HuH-7 (cell line): ENCODE results near the gene SCNN1A.

Experiments used
- DNase-seq: peaks from one replicate; pipeline ENCODE4 v3.0.0; 2011; ENCODE audit warnings: low spot score

Gene SCNN1A

DNA sequence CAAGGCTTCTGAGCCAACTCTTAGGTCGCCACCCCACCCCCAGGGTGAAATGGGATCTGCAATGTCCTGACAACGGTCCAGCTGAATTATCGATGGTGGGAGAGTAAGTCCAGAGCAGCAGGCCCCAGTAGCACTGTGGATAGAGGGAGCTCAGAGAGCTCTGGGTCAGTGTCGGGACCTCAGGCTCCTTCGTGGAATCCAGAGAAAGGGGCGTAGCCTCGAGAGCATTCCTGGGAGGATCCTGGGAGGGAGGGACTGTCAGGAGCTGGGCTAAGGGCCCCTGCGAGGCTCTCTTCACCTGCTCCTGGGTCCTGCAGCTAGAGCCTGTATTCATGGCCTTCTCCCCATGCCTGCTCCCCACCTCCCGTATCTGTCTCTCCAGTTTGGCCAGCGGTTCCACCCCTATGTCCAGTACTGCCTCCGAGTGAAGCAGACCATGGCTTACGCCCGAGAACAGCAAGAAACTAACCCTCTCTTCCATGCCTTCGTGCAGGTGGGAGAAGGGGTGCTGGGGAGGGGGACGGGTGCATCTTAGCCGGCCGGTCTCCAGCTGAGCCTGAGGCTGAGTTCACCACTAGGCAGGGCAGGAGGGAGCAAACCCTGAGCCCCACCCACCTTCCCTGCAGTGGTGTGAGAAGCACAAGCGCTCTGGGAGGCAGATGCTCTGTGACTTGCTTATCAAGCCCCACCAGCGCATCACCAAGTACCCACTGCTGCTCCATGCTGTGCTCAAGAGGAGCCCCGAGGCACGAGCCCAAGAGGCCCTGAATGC lies 58.3 kb downstream of the SCNN1A start:
- DNase-seq: no peak

DNA sequence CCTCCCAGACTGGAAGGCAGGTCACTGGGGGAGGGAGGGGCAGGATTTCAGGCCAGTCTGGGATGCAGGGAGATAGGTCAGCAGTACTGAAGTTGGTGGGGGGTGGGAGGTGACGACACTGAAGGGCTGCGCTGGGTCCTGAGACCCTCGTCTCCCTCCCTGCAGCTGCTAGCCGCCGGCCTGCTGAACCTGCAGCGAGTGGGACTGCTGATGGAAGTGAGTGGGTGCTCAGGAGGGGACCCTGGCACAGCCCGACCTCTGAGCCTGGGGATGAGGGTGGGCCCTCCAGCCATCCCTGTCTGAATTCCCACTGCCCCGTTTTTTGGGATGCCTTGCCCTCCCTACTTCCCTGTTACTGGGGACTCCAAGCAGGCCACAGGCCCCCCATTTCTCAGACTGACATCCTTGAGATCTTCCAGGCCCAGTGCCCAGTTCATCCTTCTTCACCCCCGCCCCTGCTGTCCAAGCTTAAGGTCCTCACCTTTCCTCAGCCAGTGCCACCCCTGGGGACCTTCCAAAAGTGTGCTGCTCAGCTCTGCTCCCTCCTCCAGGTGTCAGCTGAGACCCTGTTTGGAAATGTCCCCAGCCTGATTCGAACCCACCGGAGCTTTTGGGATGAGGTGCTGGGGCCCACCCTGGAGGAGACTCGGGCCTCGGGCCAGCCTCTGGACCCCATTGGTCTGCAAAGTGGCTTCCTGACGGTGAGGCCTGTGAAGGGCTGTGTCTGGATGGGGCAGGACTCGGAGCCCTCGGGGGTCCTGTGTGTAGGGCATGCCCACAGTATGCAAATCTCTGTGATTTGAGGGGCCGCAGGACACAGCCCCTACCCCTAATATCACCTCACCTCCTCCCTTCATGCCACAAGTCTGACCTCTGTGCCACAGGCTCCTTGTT lies 59.4 kb downstream of the SCNN1A start:
- no peak for DNase-seq

DNA sequence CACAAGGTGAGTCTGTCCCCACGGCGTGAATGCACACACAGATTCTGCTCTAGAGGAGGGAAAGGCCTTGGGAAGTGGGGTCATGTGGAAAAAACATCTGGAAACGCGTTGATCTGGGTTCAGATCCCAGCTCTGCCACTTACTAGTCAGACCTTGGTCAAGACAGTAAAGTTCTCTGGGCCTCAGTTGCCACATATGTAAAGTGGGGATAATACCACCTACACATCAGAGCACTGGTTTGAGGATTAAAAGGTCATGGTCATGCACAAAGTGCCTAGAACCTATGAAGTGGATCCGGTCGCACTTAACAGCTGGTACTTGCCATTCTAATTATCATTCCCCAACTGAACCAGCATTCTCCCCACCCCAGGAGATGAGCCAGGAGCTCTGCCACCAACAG lies 60.2 kb downstream of the SCNN1A start:
- no peak for DNase-seq

DNA sequence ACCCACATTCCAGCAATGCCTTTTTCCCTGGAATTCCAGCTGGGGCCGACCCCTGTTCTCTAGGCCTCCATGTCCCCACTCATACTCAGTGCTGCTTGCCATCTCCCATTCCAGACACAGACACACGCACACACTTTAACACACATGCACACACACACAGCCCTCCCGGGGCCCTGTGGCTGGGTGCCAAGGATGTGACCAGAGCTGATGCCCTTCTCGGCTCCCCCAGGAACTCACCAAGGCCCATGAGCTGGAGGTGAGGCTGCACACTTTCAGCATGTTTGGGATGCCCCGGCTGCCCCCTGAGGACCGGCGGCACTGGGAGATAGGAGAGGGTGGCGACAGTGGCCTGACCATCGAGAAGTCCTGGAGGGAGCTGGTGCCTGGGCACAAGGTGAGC lies 60.6 kb downstream of the SCNN1A start:
- no peak for DNase-seq

DNA sequence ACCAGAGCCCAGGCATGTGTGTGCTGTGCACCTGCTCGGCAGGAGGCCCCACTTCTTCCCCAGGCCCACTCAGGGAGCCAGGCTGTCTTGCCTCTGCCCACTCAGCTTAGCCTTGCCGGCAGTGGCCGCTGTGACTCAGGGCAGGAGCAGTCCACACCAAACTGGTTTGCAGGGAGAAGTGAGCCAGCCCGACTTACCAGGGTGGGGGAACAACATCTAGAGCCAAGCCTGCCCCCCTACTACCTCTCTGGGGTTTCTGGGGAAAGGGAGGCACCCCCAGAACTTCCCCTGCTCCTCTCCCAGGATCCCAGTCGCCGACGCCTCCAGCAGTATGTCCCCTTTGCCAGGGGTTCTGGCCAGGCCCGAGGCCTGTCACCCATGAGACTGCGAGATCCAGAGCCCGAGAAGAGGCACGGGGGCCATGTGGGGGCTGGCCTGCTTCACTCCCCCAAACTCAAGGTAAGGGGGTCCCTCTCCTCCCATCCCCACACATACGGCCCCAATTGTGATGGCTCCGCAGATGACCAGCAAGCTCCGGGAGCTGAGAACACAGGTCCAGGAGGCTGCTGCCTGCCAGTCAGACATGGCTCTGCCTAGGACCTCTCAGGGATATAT lies 61.9 kb downstream of the SCNN1A start:
- no peak for DNase-seq

DNA sequence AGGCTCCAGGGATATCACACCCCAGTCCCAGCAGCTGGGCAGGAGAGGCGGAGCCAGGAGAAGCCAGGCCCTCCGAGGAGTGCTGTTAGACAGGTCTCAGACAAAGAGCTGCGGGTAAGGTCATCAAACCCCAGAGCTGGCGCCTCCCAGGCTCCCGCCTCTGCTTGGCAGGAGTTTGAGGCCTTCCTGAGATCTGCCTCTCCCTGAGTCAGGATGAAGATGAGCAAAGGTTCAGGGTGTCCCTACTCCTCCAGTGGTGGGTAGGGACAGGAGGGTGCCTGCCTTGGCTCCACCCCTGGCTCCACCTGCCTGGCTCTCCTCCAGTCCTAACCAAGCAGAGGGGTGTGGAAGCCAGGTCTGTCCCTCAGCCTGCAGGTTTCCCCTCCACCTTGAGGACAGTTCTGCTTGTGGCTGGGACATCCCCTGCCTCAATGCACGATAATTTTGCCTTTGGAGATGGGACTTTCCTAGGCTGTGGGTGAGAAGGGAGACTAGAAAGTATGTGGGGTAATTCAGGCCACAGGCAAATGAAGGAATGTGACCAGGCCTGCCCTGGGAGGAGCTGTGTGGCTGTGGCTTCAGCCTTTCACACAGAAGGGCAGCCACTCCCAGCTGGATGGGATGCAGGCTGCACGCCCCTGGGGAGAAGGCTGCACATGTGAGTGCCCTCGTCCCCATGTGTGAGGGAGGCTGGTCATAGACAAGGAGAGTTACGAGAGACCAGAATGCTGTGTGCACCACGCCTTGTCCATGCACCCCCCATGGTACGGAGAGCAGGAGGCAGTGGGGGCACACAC lies 62.6 kb downstream of the SCNN1A start:
- no peak for DNase-seq

DNA sequence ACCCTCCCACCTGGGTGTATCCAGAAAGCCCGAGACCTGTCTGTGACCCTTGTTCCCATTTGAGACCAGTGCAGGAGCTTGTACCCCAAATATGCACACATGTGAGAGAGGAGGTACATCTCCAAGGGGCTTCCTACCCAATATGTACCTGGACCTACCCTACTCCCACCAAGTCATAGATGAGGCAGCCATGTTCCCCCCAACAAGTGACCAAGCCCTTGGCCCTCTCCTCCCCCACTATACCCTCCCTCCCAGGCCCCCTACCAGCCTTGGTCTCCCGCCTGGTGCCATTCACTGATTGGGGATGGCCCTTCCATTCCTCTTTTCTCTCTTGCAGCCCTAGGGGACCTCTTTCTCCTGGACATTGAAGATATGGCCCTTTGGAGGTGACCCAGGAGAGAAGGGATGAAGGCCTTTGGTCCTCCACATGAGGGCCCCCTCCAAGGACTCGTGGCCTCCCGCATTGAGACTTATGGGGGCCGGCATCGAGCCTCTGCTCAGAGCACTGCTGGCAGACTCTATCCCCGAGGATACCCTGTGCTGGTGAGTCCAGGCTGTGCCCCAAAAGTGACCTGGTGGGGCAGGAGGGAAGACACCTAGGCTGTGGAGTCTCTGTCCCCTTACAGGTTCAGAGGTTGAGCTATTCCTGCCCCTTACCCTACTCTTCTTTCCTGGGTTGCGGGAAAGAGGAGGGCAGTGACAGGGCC lies 63.4 kb downstream of the SCNN1A start:
- no peak for DNase-seq

DNA sequence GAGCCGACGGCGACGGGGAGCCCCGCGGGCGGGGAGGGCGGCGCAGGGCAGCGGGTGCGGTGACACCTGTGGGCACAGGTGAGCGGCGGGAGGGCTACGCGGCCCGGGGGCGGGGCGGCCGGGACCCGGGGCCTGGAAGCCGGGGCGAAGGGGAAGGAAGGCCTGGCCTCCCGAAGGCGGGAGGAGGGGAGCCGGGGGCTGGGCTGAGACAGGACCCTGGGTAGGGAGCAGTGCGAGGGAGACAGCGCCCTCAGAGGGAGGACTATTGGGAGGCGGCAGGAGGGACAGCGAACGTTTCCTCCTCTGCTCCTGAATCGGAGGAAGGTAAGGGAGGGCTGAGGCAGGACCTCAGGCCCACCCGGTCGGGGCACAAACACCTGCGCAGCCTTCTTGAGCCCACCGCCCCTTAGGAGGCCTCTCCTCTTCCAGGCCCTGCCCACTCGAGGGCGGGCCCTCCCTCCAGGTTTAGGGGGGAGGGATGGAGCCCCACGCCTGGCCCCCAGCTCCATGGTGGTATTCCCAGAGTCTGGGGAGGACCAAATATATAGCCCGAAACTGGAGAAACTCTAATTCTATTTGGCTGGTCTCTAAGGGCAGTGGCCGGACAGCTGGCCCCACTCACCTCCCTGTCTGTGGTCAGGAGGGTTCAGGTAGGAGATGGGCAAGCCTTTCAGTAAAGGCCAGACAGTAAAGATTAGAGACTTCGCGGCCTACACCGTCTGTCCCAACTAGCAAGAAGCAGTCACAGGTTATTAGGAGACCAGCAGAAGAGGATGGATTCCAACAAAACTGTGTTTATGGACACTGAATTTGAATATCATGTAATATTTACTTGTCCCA lies 64.4 kb downstream of the SCNN1A start:
- DNase-seq: no peak

DNA sequence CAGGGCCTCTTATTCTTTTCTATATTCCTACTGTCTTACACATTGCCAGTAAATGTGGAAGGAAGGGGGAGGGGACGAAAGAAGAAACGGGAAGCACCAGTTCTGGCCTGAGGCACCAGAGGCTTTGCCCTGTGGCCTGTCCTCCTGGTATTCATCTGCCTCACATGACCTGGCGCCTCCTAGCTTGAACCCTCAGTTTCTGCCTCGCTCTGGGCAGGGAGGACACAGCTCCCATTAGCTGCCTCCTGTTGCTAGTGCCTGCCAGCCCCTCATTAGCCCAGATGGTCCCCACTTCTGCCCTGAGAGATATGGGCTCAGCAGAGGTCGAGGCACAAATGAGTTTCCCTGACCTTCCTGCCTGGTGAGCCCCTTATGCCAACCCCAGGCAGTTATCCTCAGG lies 67.8 kb downstream of the SCNN1A start:
- no peak for DNase-seq

DNA sequence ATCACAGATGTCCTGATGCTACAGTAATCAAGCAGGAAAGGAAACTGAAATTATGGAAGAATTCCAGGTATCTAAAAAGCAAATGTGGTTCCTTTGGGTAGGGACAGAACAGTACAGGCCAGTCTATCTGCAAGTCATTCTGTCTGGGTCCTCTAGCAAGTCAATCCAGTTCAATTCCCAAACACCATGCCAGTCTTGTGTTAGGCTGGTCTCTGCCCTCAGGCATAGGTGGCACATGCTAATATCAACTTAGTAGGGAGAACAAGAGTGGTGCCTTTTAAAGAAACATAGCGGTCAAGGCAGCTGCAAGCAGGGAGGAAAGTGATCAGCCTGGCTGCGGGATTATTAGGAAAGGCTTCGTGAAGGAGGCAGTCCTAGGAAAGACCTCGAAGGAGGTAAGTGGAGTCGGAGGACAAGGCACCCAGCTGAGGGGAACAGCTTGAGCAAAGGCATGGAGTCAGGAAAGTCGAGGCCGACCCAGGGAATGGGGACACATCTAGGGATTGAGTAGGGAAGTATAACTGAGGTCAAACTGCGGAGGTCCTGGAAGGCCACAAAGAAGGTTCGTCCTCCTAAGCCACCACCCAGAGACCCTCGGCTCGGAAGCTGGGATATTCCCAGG lies 68.7 kb downstream of the SCNN1A start:
- no peak for DNase-seq

DNA sequence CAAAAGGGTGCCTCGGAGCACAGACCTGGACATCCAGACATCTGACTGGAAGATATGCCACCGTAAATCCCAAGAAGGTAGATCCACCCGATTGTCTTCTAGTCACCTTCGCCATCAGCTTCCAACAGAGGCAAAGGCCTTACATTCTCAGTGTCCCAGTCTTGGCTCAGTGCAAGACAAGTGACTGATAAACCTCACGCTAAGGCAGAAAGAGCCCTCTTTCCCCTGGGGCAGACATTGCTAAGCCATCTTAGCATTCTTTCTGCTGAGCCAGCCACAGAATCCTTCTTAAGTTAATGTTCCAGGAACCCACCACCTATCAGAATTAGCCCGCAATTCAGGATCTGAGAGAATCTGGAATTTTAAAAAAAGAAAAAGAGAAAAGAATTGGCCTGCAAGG lies 69.2 kb downstream of the SCNN1A start:
- no peak for DNase-seq

DNA sequence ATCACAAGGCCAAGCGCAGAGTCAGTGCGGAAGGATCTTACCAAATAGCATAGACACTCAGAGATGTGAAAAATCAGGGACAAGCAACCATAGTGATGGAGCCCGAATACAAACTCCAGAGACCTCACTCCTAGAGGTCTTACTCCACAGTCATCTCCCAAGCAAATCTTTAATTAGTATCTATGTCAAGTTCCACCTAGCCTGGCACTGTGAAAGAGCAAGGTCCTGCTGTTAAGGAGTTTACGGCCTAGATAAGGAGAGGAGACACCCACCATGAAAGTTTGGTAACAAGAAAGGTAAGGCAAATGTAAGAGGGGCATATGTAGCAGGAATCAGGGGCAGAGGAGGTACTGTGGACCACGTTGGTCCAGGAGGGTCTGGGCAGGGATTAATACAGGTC lies 72.3 kb downstream of the SCNN1A start:
- no peak for DNase-seq

DNA sequence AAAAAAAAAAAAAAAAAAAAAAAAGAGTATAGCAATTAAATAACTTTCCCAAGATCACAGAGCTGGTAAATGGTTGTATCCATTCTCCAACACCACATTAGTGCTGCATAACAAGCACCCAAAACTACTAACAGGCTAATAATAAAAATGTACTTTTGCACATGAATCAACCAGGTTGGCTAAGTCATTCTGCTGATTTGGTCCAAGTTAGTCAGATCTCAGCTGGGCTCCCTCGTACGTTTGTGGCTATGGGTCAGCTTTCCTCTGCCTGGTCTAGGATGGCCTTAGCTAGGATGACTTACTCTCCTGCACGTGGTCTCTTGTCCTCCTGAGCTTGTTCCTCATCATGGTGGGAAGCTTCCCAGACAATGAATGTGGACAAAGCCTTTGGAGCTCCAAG lies 72.7 kb downstream of the SCNN1A start:
- no peak for DNase-seq

DNA sequence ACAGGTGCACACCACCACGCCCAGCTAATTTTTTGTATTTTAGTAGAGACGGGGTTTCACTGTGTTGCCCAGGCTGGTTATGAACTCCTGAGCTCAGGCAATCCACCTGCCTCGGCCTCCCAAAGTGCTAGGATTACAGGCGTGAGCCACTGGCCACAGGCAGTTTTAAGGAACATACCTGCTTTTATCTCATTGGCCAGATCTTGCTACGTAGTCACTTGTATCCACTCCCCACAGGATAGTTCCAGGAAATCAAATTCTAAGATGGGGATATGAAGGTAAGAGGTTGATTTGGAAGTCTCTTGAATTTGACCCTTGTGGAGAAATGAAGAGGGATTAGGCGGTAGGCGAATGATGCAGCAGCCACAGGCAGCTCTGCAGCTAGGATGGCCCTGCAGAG lies 73.6 kb downstream of the SCNN1A start:
- no peak for DNase-seq

DNA sequence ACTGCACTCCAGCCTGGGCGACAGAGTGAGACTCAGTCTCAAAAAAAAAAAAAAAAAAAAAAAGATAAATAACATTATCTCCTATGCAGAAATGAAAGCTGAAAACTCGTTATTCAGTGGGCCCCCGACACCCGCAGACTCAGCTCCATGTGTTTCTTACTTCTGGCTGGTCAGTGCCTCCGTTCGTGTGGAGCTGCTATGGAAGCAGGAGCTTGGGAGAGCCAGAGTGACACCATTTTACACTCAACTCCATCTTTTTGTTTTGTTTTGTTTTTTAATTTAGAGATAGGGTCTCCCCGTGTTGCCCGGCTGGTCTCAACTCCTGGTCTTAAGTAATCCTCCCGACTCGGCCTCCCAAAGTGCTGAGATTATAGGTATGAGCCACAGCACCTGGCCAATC lies 78.2 kb downstream of the SCNN1A start:
- DNase-seq: no peak
